Fibroblast of the aortic adventitia (primary cell): ENCODE data around the gene RGL4. TPM values are rescaled to one million over a fixed set of nuclear protein-coding genes. Genes with fewer than 3 reads are reported as not detected.
"Not testable (repeated sequence)": the region's sequence is repeated elsewhere in the genome, so short reads cannot be mapped to it uniquely, and the experiment has no call there.

Experiments
- DNase-seq: peaks from one replicate; pipeline ENCODE4 v3.0.0-alpha.2; 2010; ENCODE audit warnings: low read depth
- H3K4me3 ChIP-seq: 2 replicates; pipeline ENCODE4 v1.5.1; 2011; ENCODE audit warnings: low read depth, mild to moderate bottlenecking, control low read depth, low read length, moderate library complexity
- total RNA-seq: library from RNA; depleted of rRNA; stranded (reverse); fragments of >200 nt; gene quantifications from 2 replicates; pipeline ENCODE4 v1.2.3, GENCODE V29; 2012; ENCODE audit warnings: low replicate concordance
- TF ChIP-seq, protein P1 (sequence below): IDR thresholded peaks from 2 replicates; pipeline ENCODE4 v1.5.1; 2011; ENCODE audit warnings: mild to moderate bottlenecking, low read length, control low read depth, inconsistent platforms; ENCODE audit not compliant: insufficient read depth

The RGL4 gene
- total RNA-seq, 1 donor: not detected

DNA sequence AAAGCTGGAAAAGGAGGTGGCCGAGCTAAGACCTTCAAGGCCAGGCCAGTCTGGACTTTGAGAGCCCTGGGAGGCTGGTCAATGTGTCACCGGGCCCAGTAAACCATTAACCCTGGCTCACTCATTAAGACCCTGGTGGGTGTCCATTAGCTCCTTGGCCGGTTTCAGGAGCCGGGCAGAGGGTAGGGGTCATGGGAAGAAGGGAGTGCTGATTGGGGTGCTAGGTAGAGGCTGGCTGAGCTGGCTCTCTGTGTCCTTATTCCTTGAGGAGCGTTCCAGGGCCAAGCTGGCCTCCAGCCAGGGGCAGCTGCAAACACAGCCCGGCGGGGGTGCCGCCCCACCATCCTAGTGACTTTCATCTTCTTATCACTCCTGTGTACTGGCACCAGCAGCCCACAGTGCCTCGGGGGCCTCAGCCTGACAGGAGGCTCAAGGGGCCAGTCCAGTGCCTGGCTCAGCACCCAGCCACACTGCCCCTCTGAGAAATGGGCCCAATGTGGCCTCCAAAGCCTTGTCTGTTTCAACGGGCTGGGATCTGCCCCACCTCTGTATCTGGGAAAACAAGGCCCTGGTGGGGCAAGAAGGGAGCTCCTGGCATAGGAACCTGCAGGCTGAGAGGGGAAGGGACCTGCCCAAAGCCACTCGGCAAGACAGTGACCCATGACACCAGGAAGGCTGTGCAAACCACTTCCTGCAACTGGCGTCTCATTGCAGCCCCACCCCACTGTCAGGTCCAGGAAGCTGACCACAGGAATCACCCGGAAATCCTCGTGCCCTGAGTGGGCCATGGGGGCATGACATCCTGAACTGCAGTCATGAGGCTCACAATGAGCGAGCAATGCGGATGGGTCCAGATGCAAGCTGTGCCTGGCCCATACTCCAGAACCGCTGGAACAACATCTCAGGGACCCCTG is 15.1 kb upstream of the RGL4 start:
- TF ChIP-seq, protein P1, sequence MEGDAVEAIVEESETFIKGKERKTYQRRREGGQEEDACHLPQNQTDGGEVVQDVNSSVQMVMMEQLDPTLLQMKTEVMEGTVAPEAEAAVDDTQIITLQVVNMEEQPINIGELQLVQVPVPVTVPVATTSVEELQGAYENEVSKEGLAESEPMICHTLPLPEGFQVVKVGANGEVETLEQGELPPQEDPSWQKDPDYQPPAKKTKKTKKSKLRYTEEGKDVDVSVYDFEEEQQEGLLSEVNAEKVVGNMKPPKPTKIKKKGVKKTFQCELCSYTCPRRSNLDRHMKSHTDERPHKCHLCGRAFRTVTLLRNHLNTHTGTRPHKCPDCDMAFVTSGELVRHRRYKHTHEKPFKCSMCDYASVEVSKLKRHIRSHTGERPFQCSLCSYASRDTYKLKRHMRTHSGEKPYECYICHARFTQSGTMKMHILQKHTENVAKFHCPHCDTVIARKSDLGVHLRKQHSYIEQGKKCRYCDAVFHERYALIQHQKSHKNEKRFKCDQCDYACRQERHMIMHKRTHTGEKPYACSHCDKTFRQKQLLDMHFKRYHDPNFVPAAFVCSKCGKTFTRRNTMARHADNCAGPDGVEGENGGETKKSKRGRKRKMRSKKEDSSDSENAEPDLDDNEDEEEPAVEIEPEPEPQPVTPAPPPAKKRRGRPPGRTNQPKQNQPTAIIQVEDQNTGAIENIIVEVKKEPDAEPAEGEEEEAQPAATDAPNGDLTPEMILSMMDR: no peak
- H3K4me3 ChIP-seq: no peak overlapping the region
- no peak for DNase-seq

DNA sequence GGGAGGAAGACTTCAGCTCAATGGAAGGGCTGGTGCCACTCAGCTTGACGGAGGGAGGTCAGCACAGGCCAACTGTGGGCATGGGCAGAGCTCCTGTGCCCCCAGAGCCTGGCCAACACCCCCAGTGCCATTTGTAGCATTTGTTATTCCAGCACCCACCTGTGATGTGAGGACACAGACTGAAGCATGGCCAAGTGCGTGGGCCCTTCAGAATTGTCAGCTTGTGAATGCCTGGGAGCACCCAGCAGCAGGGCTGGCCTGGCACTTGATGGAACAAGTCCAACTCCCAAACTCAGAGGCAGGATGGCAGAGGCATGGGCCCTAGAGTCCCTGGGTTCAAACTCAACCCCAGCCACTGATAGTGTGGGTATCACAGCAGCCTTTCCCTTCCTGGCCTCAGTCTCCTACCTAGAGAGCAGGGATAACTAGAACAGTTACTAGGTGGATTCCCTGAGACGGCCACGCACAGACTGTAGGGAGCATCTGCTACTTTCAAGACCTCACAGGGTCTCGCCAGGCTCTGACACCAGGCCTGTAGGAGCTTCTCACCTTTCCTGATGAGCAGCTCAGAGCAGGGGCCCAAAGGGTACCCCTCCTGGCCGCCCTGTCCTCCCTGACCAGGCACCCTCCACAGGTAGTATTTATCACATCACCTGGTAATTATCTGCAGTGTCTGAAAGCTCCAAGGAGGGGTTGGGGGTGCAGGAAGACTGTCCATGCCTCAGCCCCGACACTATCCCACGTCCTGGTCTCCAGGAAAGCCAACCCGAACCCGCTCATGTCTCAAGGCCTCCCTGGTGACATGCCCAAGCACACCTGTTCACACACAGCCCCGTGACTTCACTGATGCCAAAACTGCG is 13.7 kb upstream of the RGL4 start:
- H3K4me3 ChIP-seq, DNase-seq: not testable (repeated sequence)

DNA sequence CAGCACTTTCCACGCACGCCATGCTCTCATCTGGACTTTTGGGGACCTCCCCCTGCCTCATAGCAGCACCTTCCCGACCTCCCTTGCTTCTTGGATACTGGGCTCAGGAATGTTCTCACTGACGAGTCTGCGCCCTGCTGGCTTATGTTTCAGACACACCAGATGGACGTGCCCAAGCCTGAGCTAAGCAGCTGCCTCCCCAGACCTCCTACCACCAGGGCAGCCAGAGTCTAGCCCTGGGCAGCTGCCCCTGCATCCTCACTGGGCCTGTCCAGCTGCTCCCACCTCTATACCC is 13.2 kb upstream of the RGL4 start:
- TF ChIP-seq, protein P1: no peak
- no peak overlapping the region for H3K4me3 ChIP-seq
- DNase-seq: no peak

GRCh38 chr22:23678133-23678532 is 12.7 kb upstream of the RGL4 start:
- TF ChIP-seq, protein P1: no peak
- no peak for DNase-seq
- no peak overlapping the region for H3K4me3 ChIP-seq

GRCh38 chr22:23681026-23681809 is 9.6 kb upstream of the RGL4 start:
- H3K4me3 ChIP-seq: no peak overlapping the region
- DNase-seq: no peak
- TF ChIP-seq, protein P1: no peak

DNA sequence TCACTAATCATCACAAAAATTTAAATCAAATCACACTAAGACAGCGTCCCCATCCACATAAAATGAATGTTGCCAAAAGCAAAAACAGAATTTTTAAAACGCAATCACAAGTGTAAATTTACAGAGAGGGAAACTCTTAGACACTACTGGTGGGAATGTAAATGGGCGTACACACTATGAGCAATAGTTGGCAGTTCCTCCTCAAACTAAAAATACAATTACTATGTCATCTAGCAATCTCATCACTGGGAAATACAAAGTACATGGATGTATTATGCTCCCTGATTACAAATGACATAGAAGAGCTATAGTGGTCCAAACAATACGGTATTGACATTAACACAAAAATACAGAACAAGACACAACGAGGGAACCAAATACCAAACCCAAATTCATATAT is 8.7 kb upstream of the RGL4 start:
- no peak overlapping the region for H3K4me3 ChIP-seq
- TF ChIP-seq, protein P1: no peak
- no peak for DNase-seq

- no peak for DNase-seq
- TF ChIP-seq, protein P1: no peak
- H3K4me3 ChIP-seq: no peak overlapping the region
These were observed 7.9 kb upstream of the RGL4 start for GRCh38 chr22:23682827-23683355.
